GM18868 (cell line): Measurements from ENCODE around the gene SLC25A41.

ENCODE experiments used
- ATAC-seq: cut with Tn5 transposase; IDR thresholded peaks from one replicate; pipeline ENCODE4 v1.9.1; 2021; ENCODE audit warnings: mild to moderate bottlenecking, moderate library complexity; ENCODE audit not compliant: unreplicated experiment

The SLC25A41 gene

DNA sequence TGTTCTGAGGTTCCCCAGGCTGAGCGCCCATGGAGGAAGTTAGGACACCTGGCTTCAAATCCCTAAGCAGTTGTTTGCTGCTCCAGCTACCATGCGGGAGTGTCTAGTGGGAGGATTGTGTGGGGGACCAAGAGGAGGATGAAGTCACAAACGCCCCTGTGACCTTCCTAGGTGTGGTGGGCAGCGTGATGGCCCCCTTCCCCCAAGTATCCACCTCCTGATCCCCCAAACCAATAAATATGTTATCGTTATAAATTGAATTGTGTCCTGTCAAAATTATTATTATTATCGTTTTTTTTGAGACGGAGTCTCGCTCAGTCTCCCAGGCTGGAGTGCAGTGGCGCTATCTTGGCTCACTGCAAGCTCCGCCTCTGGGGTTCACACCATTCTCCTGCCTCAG is at the start of gene SLC25A41:
SLC25A41 (minus strand) TSS at position 101 of the 400 bp plus-strand sequence; CDS start at position 31, 70 bp downstream.
- no peak for ATAC-seq

DNA sequence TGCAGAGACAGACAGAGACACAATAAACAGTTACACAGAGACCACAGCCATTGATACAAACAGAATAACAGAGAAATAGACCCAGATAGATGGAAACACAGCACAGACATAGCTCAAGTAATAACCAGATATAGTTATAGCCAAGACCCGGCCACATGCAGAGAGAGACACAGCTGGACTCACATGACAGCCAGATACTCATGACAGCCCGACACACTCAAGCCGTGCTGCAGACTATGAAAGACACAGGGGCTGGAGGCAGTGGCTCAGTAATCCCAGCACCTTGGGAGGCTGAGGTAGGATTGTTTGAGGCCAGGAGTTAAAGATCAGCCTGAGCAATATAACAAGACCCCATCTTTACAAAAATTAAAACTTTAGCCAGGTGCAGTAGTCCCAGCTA is 49.7 kb upstream of the SLC25A41 start:
- ATAC-seq = no peak

DNA sequence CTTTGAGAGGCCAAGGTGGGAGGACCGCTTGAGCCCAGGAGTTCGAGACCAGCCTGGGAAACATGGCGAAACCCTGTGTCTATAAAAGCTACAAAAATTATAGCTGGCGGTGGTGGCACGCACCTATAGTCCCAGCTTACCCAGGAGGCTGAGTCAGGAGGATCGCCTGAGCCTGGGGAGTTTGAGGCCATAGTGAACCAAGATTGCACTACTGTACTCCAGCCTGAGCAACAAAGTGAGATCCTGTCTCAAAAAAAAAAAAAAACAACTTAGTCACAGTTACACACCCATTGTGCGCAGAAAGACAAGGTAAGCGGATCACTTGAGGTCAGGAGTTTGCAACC is 48.8 kb upstream of the SLC25A41 start:
- ATAC-seq = no peak

DNA sequence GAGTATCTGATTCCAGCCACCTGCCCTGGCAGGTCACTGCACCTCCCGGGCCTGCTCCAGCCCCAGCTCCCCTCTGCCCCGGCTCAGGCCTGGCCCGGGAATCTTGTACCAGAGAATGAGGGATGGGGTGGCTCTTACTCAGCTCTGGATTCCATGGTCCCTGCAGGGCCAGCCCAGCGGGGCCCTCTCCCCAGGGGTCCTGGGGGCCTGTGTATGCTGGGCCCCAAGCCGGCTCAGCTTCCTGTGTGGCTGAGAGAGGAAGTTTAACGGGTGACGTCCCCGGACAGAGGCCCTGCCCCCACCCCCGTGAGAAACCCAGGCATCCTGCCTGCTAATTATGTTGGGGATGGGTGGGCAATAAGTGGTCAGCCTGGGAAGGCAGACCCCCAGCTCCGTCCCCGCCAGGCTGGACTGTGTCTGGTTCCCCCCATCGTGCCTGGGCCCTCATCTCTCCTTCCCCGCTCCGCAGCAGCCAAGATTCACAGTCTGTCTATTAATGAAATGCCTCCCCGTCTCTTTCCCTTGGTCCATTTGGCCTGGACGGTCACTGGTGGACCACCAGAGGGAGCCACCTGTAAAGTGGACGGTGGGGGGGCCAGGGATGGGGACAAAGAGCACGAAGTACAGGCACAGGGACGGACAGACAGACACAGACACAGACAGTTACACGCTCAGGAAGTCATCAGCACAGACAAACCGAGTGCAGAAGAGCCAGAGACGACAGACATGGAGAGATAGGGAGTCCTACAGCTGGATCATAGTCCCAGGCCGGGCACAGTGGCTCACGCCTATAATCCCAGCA is 48.2 kb upstream of the SLC25A41 start, which contains the start of gene DENND1C:
DENND1C (minus strand) TSS at position 247 of the 802 bp plus-strand sequence; CDS start at position 155, 92 bp downstream.
- no peak for ATAC-seq

DNA sequence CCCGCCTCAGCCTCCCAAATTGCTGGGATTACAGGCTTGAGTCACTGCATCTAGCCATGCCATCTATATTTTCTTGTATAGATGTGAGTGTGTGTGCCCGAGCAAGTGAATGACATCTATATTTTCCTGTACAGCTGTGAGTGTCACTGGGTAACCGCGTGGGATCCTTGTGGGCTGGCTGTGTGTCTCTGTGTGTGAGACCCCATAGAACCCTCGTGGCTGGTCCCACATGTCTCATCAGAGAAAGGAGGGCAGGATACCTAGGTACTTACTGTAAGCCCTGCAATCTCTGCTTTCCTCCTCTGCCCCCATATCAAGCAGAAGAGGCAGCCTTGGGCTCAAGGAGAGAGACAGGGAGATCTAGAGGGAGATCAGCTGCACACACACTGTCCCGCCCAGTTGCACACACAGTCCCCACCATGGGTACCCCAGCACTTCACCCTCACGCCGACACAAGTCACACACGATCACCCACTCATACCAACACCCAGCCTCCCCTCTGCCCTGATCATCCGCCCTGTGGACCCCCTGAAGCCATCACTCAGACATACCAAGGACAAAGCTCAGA is 47.4 kb upstream of the SLC25A41 start:
- ATAC-seq = no peak

DNA sequence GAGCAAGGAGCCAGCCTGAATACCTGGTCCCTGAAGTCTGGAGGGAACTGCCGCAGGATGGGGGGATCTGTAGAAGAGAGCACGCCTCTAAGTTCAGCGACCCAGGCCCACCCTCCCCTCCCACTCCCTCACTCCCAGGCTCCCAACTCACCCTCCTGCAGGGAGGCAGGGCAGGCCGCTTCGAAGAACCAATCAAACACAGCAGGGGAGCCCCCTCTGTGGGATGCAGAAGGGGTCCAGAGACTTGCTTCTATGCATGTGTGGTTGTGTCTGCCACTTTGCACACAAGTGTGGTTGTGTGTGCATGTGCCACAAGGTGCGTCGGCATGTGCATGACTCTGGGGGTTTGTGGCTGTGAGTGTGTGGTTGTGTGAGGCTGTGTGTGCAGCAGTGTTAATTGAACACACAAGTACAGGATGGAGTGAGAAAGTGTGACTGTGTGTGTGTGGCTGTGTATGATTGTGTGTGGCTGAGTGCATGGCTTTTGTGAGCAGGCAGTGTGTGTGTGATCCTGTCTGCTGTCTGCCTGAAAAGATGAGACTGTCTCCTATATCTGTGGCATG is 46.4 kb upstream of the SLC25A41 start:
- no peak for ATAC-seq

DNA sequence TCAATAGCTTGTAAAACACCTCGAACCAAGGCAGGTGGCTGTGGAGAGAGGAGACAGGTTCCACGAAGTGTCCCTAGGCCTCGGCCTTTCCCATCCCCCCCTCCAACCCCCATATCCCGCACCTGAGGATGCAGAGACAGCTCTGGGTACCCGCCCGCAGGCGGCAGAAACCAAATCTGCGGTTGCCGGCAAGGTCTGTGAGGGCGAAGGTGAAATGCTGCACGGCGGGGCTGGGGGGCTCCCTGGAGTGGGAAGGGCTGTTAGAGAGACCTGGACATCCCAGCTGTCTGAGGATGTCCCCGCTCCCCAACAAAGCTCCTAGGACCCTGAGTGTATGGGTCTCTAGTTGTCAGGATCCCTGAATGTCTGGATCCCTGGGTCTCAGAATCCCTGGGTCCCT is 45.3 kb upstream of the SLC25A41 start:
- no peak for ATAC-seq

DNA sequence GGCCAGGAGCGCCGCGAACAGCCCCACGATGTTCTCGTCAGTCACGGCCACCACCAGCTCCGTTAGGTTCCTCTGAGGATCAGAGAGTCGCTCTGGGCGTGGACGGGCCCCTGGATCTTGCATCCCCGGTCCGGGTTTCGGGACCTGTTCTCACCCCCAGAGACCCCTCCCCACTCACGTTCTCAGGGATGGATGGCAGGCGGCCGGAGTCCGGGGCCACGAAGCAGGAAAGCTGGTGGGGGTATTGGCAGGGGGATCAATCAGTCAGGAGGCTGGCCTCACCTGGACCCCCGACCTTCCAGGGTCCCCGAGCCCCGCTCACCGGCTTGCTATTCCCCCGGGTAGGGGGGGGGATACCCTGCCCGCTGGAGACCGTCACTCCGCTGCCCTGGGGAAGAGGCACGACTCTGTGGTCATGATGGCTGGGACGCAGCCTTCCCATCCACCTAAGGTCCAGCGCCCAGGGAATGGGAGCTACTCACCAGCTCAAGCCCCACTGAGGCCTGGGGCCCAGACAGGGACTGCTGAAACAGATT is 43.4 kb upstream of the SLC25A41 start:
- ATAC-seq = no peak

DNA sequence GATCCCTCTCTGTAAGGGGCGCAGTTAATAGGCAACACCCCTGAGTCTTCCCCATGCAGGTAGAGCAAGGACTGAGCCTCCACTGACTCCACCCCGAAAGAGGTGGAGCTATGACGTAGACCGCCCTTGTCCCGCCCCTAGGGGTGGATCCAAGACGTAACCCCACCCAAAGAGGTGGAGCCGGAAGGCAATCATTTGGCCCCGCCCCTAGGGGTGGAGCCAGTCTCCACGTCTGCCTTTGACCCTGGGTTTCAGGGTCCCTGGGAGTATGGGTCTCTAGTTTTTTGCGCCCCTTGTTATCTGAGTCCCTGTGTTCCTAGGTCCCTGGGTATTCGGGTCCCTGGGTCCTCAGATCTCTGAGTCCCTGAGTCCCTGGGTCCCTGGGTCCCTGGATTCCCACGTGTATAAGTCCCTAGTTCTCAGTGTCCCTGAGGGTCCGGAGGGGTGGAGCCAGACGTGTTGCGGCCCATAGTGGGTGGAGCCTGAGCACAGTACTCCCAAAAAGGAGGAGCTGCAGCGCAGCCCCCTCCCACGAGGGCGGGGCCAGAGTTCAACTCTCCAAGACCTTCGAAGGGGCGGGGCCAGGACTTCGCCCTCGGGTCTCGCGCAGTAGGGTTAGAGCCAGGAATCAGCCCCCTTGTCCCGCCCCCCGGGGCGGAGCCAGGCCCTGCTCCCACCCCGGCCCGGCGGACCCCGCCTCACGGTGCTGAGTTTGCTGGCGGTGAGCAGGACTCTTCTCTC is 42.8 kb upstream of the SLC25A41 start:
- ATAC-seq = no peak

DNA sequence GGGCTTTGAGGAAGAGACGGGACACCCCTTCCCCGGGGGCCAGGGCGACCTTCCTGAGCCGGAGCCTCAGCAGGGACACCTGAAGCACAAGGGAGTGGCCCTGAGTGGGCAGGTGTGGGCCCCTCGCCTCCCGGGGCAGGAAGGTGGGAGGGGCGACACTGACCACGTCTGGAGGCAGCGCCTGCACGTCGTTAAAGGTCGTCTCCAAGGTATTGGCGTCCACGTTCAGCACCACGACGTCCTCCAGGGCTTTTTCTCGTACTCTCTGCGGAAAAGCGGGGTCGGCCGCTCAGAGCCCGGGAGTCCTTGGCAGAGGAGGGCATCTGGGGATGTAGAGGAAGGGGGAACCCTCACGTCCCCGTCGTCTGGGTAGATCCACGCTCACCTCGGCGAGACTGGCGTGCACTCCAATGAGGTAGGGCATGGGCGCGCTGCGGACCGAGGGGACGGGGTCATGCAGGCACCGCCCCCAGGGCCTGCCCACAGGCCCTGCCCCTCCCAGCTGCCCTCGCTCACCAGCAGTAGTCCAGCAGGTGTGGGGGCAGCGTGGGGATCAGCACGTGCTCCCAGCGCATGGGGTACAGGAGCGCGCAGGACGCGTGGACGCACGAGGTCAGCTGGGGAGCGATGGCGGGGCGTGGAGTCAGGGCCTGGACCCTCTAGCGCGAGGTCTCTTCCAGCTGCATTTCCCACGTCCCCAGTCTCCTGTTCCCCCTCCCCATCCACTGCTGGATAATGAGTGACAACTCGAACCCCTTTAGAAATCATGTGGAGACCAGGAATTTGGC is 42.0 kb upstream of the SLC25A41 start:
- ATAC-seq = no peak

DNA sequence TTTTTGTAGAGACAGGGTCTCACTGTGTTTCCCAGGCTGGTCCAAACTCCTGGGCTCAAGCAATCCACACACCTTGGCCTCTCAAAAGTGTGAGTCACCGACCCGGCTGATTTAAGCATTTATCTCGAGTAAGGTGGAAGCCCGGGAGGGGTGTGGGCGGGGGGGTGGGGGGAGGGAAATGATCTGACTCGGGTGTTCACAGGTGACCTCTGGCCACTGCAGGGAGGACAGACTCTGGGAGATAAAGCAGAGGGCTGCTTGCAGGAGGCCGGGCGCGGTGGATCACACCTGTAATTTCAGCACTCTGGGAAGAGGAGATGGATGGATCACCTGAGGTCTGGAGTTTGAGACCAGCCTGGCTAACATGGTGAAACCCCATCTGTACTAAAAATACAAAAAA is 40.1 kb upstream of the SLC25A41 start:
- no peak for ATAC-seq

DNA sequence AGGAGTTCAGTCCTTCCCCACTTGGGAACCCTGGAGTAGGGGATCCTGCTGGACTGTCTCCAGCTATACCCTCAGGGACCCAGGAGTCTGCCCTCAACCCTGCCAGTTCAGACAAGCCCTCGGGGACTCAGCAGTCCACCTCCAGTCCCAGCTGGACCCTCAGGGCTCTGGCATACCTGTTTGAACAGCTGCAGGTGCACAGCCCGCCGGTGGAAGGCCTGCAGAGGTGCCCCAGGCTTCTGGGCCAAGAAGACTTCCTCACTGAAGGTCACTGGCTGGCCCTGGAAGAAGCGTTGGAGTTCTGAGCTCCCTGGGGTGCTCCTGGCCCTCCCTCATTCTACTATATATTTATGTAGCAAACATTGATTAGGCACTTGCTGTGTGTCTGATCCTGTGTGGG is 39.1 kb upstream of the SLC25A41 start:
- no peak for ATAC-seq

DNA sequence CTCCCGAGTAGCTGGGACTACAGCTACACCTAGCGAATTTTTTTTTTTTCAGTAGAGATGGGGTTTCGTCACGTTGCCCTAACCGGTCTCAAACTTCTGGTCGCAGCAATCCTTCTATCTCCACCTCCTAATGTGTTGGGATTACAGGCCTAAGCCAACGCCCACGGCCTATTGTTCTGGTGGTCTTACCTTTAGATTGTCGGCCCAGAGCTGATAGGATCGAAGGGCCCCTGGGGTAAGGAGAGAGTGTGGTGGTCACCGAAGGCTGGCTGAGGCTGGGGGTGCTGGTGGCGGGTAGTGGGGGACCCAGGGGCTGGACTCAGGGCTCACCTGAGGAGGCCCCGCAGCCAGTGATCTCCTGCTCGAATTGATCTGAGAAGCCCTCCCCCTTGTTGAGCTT is 37.5 kb upstream of the SLC25A41 start:
- ATAC-seq = no peak

DNA sequence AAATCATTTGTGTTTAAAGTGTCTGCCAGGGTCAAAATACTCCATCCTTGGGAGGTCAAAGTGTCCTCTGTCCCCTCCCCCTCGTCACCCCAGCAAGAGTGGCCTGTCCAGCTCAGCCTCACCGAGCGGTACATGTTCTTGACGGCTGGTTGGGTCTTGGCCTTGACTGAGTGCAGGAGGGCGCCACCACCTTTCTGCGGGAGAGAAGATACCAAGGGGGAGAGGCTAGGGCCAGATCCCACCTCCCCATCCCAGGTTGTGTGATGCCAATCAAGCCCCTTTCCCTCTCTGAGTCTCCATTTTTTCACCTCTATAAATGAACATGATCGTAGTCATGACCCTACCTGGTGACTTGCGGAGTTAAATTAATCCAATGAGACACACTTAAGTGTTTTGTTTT is 36.6 kb upstream of the SLC25A41 start:
- ATAC-seq = no peak

DNA sequence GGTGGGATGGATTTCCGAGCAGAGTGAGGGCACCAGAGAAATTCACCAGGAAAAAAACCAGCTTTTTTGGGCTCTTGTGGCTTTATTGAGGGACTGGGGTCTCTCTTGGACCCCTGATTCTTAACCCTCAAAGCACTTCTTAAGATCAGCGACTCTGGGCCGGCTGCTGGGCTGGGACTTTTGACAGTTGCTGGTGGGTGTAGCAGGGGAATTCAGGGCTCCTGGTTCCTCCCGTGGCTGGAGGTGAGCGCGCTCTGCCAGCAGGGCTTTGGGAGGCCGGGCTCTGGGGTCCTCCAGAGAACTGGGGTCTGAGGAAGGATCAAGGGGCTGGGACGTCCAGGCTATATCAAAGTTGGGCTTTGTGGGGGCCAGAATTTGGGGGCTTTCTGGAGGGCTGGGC is 33.8 kb upstream of the SLC25A41 start:
- no peak for ATAC-seq

DNA sequence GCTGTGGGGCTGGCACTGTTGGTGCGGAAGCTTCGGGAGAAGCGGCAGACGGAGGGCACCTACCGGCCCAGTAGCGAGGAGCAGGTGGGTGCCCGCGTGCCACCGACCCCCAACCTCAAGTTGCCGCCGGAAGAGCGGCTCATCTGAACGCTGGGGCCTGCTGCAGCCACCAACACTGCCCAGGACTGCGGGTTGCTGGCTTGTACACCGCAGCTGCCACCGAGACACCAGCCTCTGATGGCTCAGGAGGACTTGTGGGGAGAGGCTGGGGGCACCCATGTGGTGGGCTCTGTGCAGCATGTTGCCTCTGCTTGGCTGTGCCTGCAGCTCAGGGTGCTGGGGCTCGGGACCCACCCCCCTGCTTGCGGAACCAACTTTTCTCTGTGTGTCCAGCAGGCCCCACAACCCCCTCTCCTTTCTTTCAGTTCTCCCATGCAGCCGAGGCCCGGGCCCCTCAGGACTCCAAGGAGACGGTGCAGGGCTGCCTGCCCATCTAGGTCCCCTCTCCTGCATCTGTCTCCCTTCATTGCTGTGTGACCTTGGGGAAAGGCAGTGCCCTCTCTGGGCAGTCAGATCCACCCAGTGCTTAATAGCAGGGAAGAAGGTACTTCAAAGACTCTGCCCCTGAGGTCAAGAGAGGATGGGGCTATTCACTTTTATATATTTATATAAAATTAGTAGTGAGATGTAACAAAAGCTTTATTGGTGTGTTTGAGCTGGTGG is 33.1 kb upstream of the SLC25A41 start:
- no peak for ATAC-seq

DNA sequence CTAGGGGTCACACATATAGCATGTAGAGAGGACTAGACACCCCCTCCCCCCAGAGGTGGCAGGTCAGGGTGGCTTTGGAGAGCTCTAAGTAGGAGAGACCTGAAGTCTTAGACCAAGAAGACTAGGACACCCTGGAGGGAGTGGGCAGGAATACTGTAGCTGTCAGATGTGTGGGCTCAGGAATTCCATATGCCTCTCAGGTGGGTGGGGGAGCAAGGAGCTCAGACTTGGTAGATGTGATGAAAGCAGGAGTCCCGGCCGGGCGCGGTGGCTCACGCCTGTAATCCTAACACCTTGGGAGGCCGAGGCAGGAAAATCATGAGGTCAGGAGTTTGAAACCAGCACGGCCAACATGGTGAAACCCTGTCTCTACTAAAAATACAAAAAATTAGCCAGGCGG is 32.1 kb upstream of the SLC25A41 start:
- ATAC-seq = no peak

DNA sequence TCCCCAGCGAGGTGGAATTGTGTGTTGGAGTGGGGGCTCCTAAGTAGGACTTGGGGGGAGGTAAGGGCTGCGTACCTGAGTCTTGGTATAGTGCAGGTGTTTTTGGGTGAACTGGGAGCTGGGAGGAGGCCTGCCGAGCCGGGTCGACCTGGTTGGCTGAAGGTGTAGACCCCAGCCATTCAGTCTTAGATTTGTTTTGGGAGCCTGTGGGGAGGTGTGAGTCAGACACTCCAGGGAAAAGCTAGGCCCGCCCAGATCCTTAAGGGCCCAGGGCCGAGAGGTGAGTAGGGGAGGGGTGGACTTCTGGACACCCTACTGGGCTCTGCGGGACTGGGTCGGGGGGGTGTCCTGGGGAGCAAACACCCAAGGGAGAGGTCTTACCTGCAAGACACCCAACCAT is 31.4 kb upstream of the SLC25A41 start:
- no peak for ATAC-seq

DNA sequence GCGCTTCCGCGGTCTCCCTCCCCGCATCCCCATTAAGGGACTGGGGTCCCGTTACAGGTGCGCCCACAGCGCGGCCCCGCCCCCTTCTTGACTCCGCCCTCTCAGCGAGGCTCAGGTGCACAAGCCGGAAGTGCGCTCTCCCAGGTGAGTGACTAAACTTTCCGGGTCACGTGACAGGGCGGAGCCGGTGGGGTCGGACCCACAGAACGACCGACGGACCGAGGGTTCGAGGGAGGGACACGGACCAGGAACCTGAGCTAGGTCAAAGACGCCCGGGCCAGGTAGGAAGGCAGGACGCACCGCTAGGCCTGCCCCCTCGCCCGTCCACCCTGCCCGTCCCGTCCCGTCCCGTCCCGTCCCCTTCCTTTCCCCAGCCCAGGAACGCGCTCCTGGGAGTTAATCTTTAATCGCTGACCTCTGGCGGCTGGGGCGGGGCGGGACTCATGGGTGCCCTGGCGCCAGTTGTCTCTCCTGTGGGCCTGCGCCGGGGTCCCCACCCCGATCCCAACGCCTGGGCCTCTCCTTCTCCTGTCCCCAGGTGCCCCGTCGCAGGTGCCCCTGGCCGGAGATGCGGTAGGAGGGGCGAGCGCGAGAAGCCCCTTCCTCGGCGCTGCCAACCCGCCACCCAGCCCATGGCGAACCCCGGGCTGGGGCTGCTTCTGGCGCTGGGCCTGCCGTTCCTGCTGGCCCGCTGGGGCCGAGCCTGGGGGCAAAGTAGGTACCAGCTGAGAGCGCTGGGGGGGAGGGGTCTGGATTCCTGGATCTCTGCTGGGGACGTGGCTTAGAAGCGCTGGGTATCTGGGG is 30.7 kb upstream of the SLC25A41 start, which contains the start of gene CRB3:
CRB3 (plus strand) TSS at position 202 of the 804 bp plus-strand sequence; CDS start at position 633, 431 bp downstream.
- no peak for ATAC-seq
